Keratinocyte (primary cell): Measurements from ENCODE around the gene CCDC8. TPM values are rescaled to one million over a fixed set of nuclear protein-coding genes. Genes with fewer than 3 reads are reported as not detected.

Source experiments
- DNase-seq: peaks from one replicate; pipeline ENCODE4 v3.0.0-alpha.2; 2011; ENCODE audit warnings: low read depth, missing footprints, low spot score
- FAIRE-seq: peaks from 2 replicates; lab custom pipeline; 2011; peaks lifted over from hg19 to GRCh38; lab: Jason Lieb, UNC
- H2AFZ ChIP-seq: 2 replicates; pipeline ENCODE4 v1.6.0; 2012; ENCODE audit warnings: low read length, control low read depth, inconsistent platforms; ENCODE audit not compliant: control insufficient read depth
- H3K27ac ChIP-seq: 2 replicates; pipeline ENCODE4 v1.5.1; 2011; ENCODE audit warnings: low read length; ENCODE audit not compliant: control insufficient read depth, insufficient read depth
- H3K27me3 ChIP-seq: 3 replicates; pipeline ENCODE4 v1.6.0; 2011; ENCODE audit warnings: low read length; ENCODE audit not compliant: control insufficient read depth, insufficient read depth; ENCODE audit errors: extremely low read depth
- H3K36me3 ChIP-seq, 2 experiments: 2 replicates in 1 of 2; 3 replicates in 1 of 2; pipeline ENCODE4 v1.5.1; 2011; ENCODE audit warnings: low read length in 2 of 2, mild to moderate bottlenecking in 1 of 2; ENCODE audit not compliant: control insufficient read depth in 2 of 2, insufficient read depth in 2 of 2; ENCODE audit errors: extremely low read depth in 1 of 2
- H3K4me1 ChIP-seq: 3 replicates; pipeline ENCODE4 v1.5.1; 2011; ENCODE audit warnings: low read length; ENCODE audit not compliant: control insufficient read depth, insufficient read depth; ENCODE audit errors: extremely low read depth
- H3K4me2 ChIP-seq: 3 replicates; pipeline ENCODE4 v1.6.0; 2011; ENCODE audit warnings: low read depth, low read length; ENCODE audit not compliant: control insufficient read depth, insufficient read depth; ENCODE audit errors: extremely low read depth
- H3K4me3 ChIP-seq, 3 experiments: fragments of 200-600 bp in 1 of 3; sonication (generic) in 1 of 3; 2 replicates in 2 of 3; 3 replicates in 1 of 3; pipeline ENCODE4 v1.5.1; 2011 to 2016; ENCODE audit warnings: low read length in 3 of 3, mild to moderate bottlenecking in 3 of 3, control low read depth in 2 of 3, inconsistent platforms in 1 of 3, low read depth in 1 of 3, mixed read lengths in 1 of 3, mixed run types in 1 of 3, moderate library complexity in 1 of 3; ENCODE audit not compliant: control insufficient read depth in 2 of 3, insufficient read depth in 2 of 3; ENCODE audit errors: extremely low read depth in 1 of 3
- H3K79me2 ChIP-seq: 2 replicates; pipeline ENCODE4 v1.6.0; 2012; ENCODE audit warnings: low read length; ENCODE audit not compliant: control insufficient read depth, insufficient read depth
- H3K9ac ChIP-seq: 3 replicates; pipeline ENCODE4 v1.6.0; 2011; ENCODE audit warnings: low read length; ENCODE audit not compliant: control insufficient read depth, insufficient read depth; ENCODE audit errors: extremely low read depth
- H3K9me1 ChIP-seq: 3 replicates; pipeline ENCODE4 v1.6.0; 2011; ENCODE audit warnings: low read length; ENCODE audit not compliant: control insufficient read depth, insufficient read depth; ENCODE audit errors: extremely low read depth
- H3K9me3 ChIP-seq: 2 replicates; pipeline ENCODE4 v1.5.1; 2012; ENCODE audit warnings: low read depth, low read length; ENCODE audit not compliant: control insufficient read depth
- H4K20me1 ChIP-seq: 3 replicates; pipeline ENCODE4 v1.6.0; 2011; ENCODE audit warnings: low read length; ENCODE audit not compliant: control insufficient read depth, insufficient read depth; ENCODE audit errors: extremely low read depth
- EZH2 ChIP-seq: IDR thresholded peaks from one replicate; pipeline ENCODE4 v1.6.1; 2012; ENCODE audit warnings: inconsistent platforms, mild to moderate bottlenecking, low read length, moderate library complexity
- dilution Hi-C: fragments of 300-500 bp; cut with MboI; formaldehyde crosslinking; loops from one replicate; pipeline ENCODE4 v1.7.0; 2020; ENCODE audit warnings: low sequenced_read_pairs; ENCODE audit not compliant: extremely low pct_ligation_motif_present
- polyA plus RNA-seq, 5 experiments: library from polyadenylated mRNA; depleted of rRNA in 3 of 5; stranded (reverse) in 3 of 5; stranded (forward) in 1 of 5; unstranded in 1 of 5; fragments of >200 nt; gene quantifications; 1 replicate in 1 of 5; 2 replicates in 3 of 5; 3 replicates in 1 of 5; pipeline versions ENCODE4 v1.2.1 to v1.2.3, GENCODE V29; 2011 to 2012; ENCODE audit warnings: missing spikeins in 2 of 5, low read depth in 1 of 5, low replicate concordance in 1 of 5
- TF ChIP-seq, protein P1 (sequence below), 3 experiments: IDR thresholded peaks in 1 of 3; conservative IDR thresholded peaks in 1 of 3; optimal IDR thresholded peaks in 1 of 3; 2 replicates in 2 of 3; 3 replicates in 1 of 3; pipeline versions ENCODE3 to v1.5.1; 2011; ENCODE audit warnings: low read length in 3 of 3, mild to moderate bottlenecking in 3 of 3, moderate library complexity in 2 of 3, control low read depth in 1 of 3, inconsistent platforms in 1 of 3; ENCODE audit not compliant: insufficient read depth in 2 of 3; ENCODE audit errors: extremely low read depth in 1 of 3

Gene CCDC8
- polyA plus RNA-seq, 1 donor (not counting 4 experiments of a cell fraction or from before 2014, with no cell fraction given), result 5.2 TPM

DNA sequence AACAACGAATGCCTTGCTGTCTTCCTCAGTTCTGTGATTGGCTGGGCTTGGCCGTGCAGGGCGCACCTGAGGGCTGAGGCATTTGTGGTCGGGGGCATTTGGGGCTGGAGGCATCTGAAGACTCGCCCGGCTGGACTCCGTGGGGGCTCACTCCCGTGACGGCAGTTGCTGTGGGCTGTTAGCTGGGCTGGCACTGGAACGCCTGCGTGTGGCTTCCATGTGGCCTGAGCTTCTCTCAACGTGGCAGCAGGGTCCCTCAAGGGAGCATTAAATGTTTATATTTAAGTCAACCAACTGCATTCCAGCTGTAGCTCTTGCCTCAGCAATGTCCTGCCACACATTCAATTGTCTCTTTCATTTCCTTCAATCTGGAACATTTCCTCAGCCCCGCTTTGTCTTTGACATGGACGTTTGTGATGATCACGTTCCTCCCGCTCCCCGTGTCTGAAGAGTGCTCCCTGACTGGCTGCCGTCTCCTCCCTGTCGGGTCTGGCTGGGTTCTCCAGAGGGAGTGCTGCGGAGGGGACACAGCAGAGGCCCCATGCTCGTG is 21.0 kb downstream of the CCDC8 start:
- Histone ChIP-seq H3K4me1 (no peaks in the 10 kb centered on the region), H3K9ac (no peak overlapping the region), H3K4me3 (no peak overlapping the region), H3K4me2 (no peak overlapping the region), H3K27me3 (no peaks in the 10 kb centered on the region), H2AFZ (no peak overlapping the region), H3K79me2 (no peaks in the 10 kb centered on the region), H3K27ac (no peak overlapping the region), H3K9me3 (peaks cover 4% of the 10 kb centered on the region), H4K20me1 (no peaks in the 10 kb centered on the region), H3K9me1 (no peaks in the 10 kb centered on the region), H3K36me3 (peaks cover 21 to 24% of the 10 kb centered on the region in 2 experiments)
- dilution Hi-C loops, result no loop called here
- FAIRE-seq (no peak), DNase-seq (no peak)
- TF ChIP-seq, protein P1, sequence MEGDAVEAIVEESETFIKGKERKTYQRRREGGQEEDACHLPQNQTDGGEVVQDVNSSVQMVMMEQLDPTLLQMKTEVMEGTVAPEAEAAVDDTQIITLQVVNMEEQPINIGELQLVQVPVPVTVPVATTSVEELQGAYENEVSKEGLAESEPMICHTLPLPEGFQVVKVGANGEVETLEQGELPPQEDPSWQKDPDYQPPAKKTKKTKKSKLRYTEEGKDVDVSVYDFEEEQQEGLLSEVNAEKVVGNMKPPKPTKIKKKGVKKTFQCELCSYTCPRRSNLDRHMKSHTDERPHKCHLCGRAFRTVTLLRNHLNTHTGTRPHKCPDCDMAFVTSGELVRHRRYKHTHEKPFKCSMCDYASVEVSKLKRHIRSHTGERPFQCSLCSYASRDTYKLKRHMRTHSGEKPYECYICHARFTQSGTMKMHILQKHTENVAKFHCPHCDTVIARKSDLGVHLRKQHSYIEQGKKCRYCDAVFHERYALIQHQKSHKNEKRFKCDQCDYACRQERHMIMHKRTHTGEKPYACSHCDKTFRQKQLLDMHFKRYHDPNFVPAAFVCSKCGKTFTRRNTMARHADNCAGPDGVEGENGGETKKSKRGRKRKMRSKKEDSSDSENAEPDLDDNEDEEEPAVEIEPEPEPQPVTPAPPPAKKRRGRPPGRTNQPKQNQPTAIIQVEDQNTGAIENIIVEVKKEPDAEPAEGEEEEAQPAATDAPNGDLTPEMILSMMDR (optimal IDR thresholded peaks at IDR 0.05 in 1 of 3, IDR thresholded peaks at IDR 0.05 in 1 of 3, conservative IDR thresholded peaks at IDR 0.05 in 1 of 3; ENCODE audit: extremely low read depth in 1 of 3, insufficient read depth in 2 of 3, low read length in 3 of 3), result no peak
- no peak for TF ChIP-seq EZH2

DNA sequence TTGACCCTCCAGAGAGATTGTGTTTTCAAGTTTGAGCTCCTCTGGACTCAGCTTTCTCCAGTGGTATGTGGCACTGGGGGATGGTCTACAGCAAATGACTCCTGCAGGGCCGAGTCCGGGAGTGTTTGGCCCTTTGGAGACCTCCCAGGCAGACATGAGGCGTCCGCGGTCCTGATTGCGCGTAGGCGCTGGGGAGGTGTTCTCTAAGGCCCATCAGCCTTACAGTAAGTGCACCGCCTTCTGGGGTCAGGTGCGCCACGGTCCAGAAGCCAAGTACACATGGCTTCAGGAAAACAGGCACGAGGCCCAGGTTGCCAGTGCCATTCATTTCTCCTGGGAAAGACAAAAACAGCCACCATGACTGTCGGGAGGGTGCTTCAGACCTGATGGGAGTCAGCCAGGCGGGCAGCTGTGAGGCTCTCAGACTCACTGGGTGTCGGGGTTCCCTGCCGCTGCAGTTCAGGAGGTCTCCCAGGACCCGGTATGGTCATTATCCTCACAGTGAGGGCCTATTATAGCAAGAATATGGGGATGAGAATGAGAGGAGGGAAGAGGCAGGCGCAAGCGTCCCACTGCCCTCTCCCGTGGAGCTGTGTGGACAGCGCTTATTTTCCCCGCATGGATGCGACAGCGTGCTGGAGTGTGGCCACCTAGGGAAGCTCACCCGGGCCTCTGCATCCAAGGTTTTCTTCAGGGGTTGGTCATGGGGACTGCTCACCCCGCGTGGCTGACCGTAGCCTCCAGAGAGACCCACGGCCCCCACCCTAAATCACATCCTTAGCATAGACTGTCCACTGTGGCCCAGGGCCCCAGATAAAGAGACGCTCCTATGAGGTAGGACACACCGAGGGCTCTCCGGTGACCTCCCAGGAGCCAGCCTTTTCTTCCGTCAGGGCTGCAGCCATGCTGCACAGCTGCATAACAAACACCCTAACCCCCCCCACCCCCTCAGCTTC is 21.8 kb downstream of the CCDC8 start:
- Histone ChIP-seq H3K4me3 (no peak overlapping the region), H3K27me3 (no peaks in the 10 kb centered on the region), H3K27ac (no peak overlapping the region), H4K20me1 (no peaks in the 10 kb centered on the region), H3K9me1 (no peaks in the 10 kb centered on the region), H2AFZ (no peak overlapping the region), H3K9me3 (peaks cover 4% of the 10 kb centered on the region), H3K4me1 (no peaks in the 10 kb centered on the region), H3K9ac (no peak overlapping the region), H3K79me2 (no peaks in the 10 kb centered on the region), H3K36me3 (peaks cover 25 to 28% of the 10 kb centered on the region in 2 experiments), H3K4me2 (no peak overlapping the region)
- FAIRE-seq (no peak), DNase-seq (no peak)
- TF ChIP-seq, protein P1 (optimal IDR thresholded peaks at IDR 0.05 in 1 of 3, IDR thresholded peaks at IDR 0.05 in 1 of 3, conservative IDR thresholded peaks at IDR 0.05 in 1 of 3; ENCODE audit: extremely low read depth in 1 of 3, insufficient read depth in 2 of 3, low read length in 3 of 3), result no peak
- TF ChIP-seq EZH2, result no peak
- dilution Hi-C loops, result no loop called here
